Karpas-422 (cell line): ENCODE results near the gene FBXL22. TPM values are rescaled to one million over a fixed set of nuclear protein-coding genes. Genes with fewer than 3 reads are reported as not detected.

Source experiments
- DNase-seq: peaks from one replicate; pipeline ENCODE4 v3.0.0-alpha.2; 2015
- H2AFZ ChIP-seq: fragments of 200-600 bp; sonication (generic); 2 replicates; pipeline ENCODE4 v1.6.1; 2014; ENCODE audit warnings: antibody characterized with exemption, low read length, mixed read lengths
- H3K27ac ChIP-seq: fragments of 200-600 bp; sonication (generic); 2 replicates; pipeline ENCODE4 v1.5.1; 2014; ENCODE audit warnings: mild to moderate bottlenecking, low read length, moderate library complexity
- H3K27me3 ChIP-seq: fragments of 200-600 bp; sonication (generic); 2 replicates; pipeline ENCODE4 v1.6.1; 2014; ENCODE audit warnings: low read length, mixed read lengths
- H3K36me3 ChIP-seq: fragments of 200-600 bp; sonication (generic); 2 replicates; pipeline ENCODE4 v1.6.1; 2014; ENCODE audit warnings: low read length, mixed read lengths; ENCODE audit not compliant: insufficient read depth
- H3K4me1 ChIP-seq: fragments of 200-600 bp; sonication (generic); 2 replicates; pipeline ENCODE4 v1.6.1; 2014; ENCODE audit warnings: mild to moderate bottlenecking, low read length, mixed read lengths
- H3K4me2 ChIP-seq: fragments of 200-600 bp; sonication (generic); 2 replicates; pipeline ENCODE4 v1.6.1; 2014; ENCODE audit warnings: low read length, low read depth, mild to moderate bottlenecking; ENCODE audit not compliant: poor library complexity, severe bottlenecking
- H3K4me3 ChIP-seq: fragments of 200-600 bp; sonication (generic); 2 replicates; pipeline ENCODE4 v1.5.1; 2014; ENCODE audit warnings: mild to moderate bottlenecking, antibody characterized with exemption, low read length, mixed read lengths
- H3K79me2 ChIP-seq: fragments of 200-600 bp; sonication (generic); 2 replicates; pipeline ENCODE4 v1.6.1; 2014; ENCODE audit warnings: mild to moderate bottlenecking, low read length, mixed read lengths
- H3K9ac ChIP-seq: fragments of 200-600 bp; sonication (generic); 2 replicates; pipeline ENCODE4 v1.6.0; 2014; ENCODE audit warnings: low read length
- H3K9me2 ChIP-seq: fragments of 200-600 bp; sonication (generic), shearing (Covaris generic); replicated peaks from 2 replicates; pipeline ENCODE4 v1.6.0; 2014; ENCODE audit warnings: mild to moderate bottlenecking, low read length, moderate library complexity; ENCODE audit not compliant: insufficient read depth
- H3K9me3 ChIP-seq: fragments of 300-700, 200-600 bp; sonication (generic); 2 replicates; pipeline ENCODE4 v1.6.1; 2014; ENCODE audit warnings: low read length, mixed read lengths
- H4K20me1 ChIP-seq: fragments of 200-600 bp; sonication (generic); 2 replicates; pipeline ENCODE4 v1.6.1; 2014; ENCODE audit warnings: mild to moderate bottlenecking, antibody characterized with exemption, low read length, low read depth; ENCODE audit not compliant: insufficient read depth
- total RNA-seq: library from RNA; depleted of rRNA; stranded (reverse); fragments of >200 nt; shearing (Covaris generic); gene quantifications from 2 replicates; pipeline ENCODE4 v1.2.3, GENCODE V29; 2014; ENCODE audit warnings: low replicate concordance

FBXL22 gene
- total RNA-seq, 1 experiment from 2014 or later, result 0.15 TPM

- H2AFZ ChIP-seq, result no peak overlapping the region
- no peak overlapping the region for H3K27ac ChIP-seq
- H3K79me2 ChIP-seq, result no peaks in the 10 kb centered on the region
- H3K27me3 ChIP-seq, result no peaks in the 10 kb centered on the region
- no peaks in the 10 kb centered on the region for H3K9me3 ChIP-seq
- DNase-seq, result no peak
- H3K9me2 ChIP-seq, result no peaks in the 10 kb centered on the region
- peaks cover 74% of the 10 kb centered on the region for H3K36me3 ChIP-seq
- H3K4me2 ChIP-seq, result peak overlapping the region; percentile 9
- H3K4me3 ChIP-seq, result no peak overlapping the region
- H4K20me1 ChIP-seq, result no peaks in the 10 kb centered on the region
- H3K4me1 ChIP-seq, result peaks cover 10% of the 10 kb centered on the region
- H3K9ac ChIP-seq, result no peak overlapping the region
Observed at GRCh38 chr15:63626955-63627354, 29.8 kb downstream of the FBXL22 start.

GRCh38 chr15:63628123-63628822 is 31.1 kb downstream of the FBXL22 start:
- H3K27me3 ChIP-seq, result no peaks in the 10 kb centered on the region
- no peak for DNase-seq

GRCh38 chr15:63630036-63630751 is 33.0 kb downstream of the FBXL22 start:
- Histone ChIP-seq H2AFZ (no peak overlapping the region), H3K4me2 (no peak overlapping the region), H3K27ac (no peak overlapping the region), H3K9me3 (no peaks in the 10 kb centered on the region), H3K27me3 (no peaks in the 10 kb centered on the region), H3K36me3 (peaks cover 72% of the 10 kb centered on the region), H3K79me2 (no peaks in the 10 kb centered on the region), H3K4me3 (no peak overlapping the region), H3K9me2 (no peaks in the 10 kb centered on the region), H3K4me1 (peaks cover 10% of the 10 kb centered on the region), H4K20me1 (no peaks in the 10 kb centered on the region), H3K9ac (no peak overlapping the region)
- DNase-seq, result no peak

More at GRCh38 chr15:63628123-63628822, 31.1 kb downstream of the FBXL22 start:
- no peak overlapping the region for H3K27ac ChIP-seq
- no peaks in the 10 kb centered on the region for H3K79me2 ChIP-seq
- H3K4me3 ChIP-seq, result no peak overlapping the region
- no peaks in the 10 kb centered on the region for H4K20me1 ChIP-seq
- H3K9me3 ChIP-seq, result no peaks in the 10 kb centered on the region
- no peak overlapping the region for H3K9ac ChIP-seq
- H3K9me2 ChIP-seq, result no peaks in the 10 kb centered on the region
- H2AFZ ChIP-seq, result no peak overlapping the region
- H3K4me1 ChIP-seq, result peaks cover 10% of the 10 kb centered on the region
- no peak overlapping the region for H3K4me2 ChIP-seq
- H3K36me3 ChIP-seq, result peaks cover 75% of the 10 kb centered on the region

- no peak overlapping the region for H3K4me2 ChIP-seq
- no peak overlapping the region for H3K4me3 ChIP-seq
- H3K9me2 ChIP-seq, result no peaks in the 10 kb centered on the region
- no peak overlapping the region for H3K27ac ChIP-seq
- no peaks in the 10 kb centered on the region for H3K9me3 ChIP-seq
- H3K36me3 ChIP-seq, result peaks cover 68% of the 10 kb centered on the region
- no peak for DNase-seq
- H3K4me1 ChIP-seq, result no peaks in the 10 kb centered on the region
- no peaks in the 10 kb centered on the region for H3K79me2 ChIP-seq
- no peaks in the 10 kb centered on the region for H4K20me1 ChIP-seq
- no peaks in the 10 kb centered on the region for H3K27me3 ChIP-seq
- no peak overlapping the region for H2AFZ ChIP-seq
- no peak overlapping the region for H3K9ac ChIP-seq
Observed at GRCh38 chr15:63633312-63633711, 36.1 kb downstream of the FBXL22 start.

GRCh38 chr15:63634154-63634553 is 37.0 kb downstream of the FBXL22 start:
- Histone ChIP-seq H3K9me3 (no peaks in the 10 kb centered on the region), H3K27me3 (no peaks in the 10 kb centered on the region), H2AFZ (no peak overlapping the region), H3K79me2 (no peaks in the 10 kb centered on the region), H3K4me3 (no peak overlapping the region), H3K36me3 (peaks cover 62% of the 10 kb centered on the region), H3K4me2 (no peak overlapping the region), H3K9ac (no peak overlapping the region), H4K20me1 (no peaks in the 10 kb centered on the region), H3K9me2 (no peaks in the 10 kb centered on the region), H3K4me1 (no peaks in the 10 kb centered on the region), H3K27ac (no peak overlapping the region)
- no peak for DNase-seq

GRCh38 chr15:63636518-63637061 is 39.4 kb downstream of the FBXL22 start:
- no peak overlapping the region for H3K9ac ChIP-seq
- H3K79me2 ChIP-seq, result no peaks in the 10 kb centered on the region
- H3K4me3 ChIP-seq, result no peak overlapping the region
- H3K4me2 ChIP-seq, result no peak overlapping the region
- DNase-seq, result no peak
- no peaks in the 10 kb centered on the region for H3K27me3 ChIP-seq
- no peaks in the 10 kb centered on the region for H3K9me2 ChIP-seq
- no peaks in the 10 kb centered on the region for H3K4me1 ChIP-seq
- H4K20me1 ChIP-seq, result no peaks in the 10 kb centered on the region
- peaks cover 68% of the 10 kb centered on the region for H3K36me3 ChIP-seq
- no peaks in the 10 kb centered on the region for H3K9me3 ChIP-seq
- no peak overlapping the region for H2AFZ ChIP-seq
- H3K27ac ChIP-seq, result no peak overlapping the region

- H4K20me1 ChIP-seq, result no peaks in the 10 kb centered on the region
- no peak for DNase-seq
- H3K4me2 ChIP-seq, result no peak overlapping the region
- no peaks in the 10 kb centered on the region for H3K79me2 ChIP-seq
- no peak overlapping the region for H3K27ac ChIP-seq
- peaks cover 3% of the 10 kb centered on the region for H3K4me1 ChIP-seq
- H3K9me3 ChIP-seq, result no peaks in the 10 kb centered on the region
- H3K36me3 ChIP-seq, result peaks cover 62% of the 10 kb centered on the region; the same call in 1 of the 2 replicates
- no peaks in the 10 kb centered on the region for H3K9me2 ChIP-seq
- H3K4me3 ChIP-seq, result no peak overlapping the region
- H3K9ac ChIP-seq, result no peak overlapping the region
- H2AFZ ChIP-seq, result no peak overlapping the region
- no peaks in the 10 kb centered on the region for H3K27me3 ChIP-seq
Observed at GRCh38 chr15:63638839-63639238, 41.7 kb downstream of the FBXL22 start.

GRCh38 chr15:63640146-63640545 is 43.0 kb downstream of the FBXL22 start:
- Histone ChIP-seq H3K4me3 (no peak overlapping the region), H3K9me3 (no peaks in the 10 kb centered on the region), H3K9me2 (no peaks in the 10 kb centered on the region), H3K79me2 (no peaks in the 10 kb centered on the region), H2AFZ (no peak overlapping the region), H3K4me1 (peaks cover 15% of the 10 kb centered on the region), H3K27ac (no peak overlapping the region), H3K4me2 (no peak overlapping the region), H4K20me1 (no peaks in the 10 kb centered on the region), H3K27me3 (no peaks in the 10 kb centered on the region), H3K9ac (no peak overlapping the region), H3K36me3 (peaks cover 60% of the 10 kb centered on the region; the same call in 1 of the 2 replicates)
- no peak for DNase-seq
